Stomach (tissue), 9 donors: ENCODE measurements around the gene TNS1. TPM values are rescaled to one million over a fixed set of nuclear protein-coding genes. Genes with fewer than 3 reads are reported as not detected.

Source experiments
- DNase-seq, 2 donors: peaks; one replicate each; pipeline versions ENCODE4 v3.0.0 to v3.0.0-alpha.2; 2013 to 2019
- H3K27ac ChIP-seq, 5 donors: fragments of 200-600 bp in 4 of 5; sonication (generic) in 4 of 5; one replicate each; pipeline ENCODE4 v1.5.1; 2013 to 2019; ENCODE audit warnings: mild to moderate bottlenecking in 1 of 5, moderate library complexity in 1 of 5
- H3K27me3 ChIP-seq, 3 donors: fragments of 200-600 bp; sonication (generic); one replicate each; pipeline ENCODE4 v1.5.1; 2017 to 2019; ENCODE audit warnings: mixed run types in 1 of 3
- H3K36me3 ChIP-seq, 4 donors: fragments of 200-600 bp; sonication (generic); 1 replicate in 3 of 4; 2 replicates in 1 of 4; pipeline ENCODE4 v1.5.1; 2016 to 2019
- H3K4me1 ChIP-seq, 4 donors: fragments of 200-600 bp; sonication (generic); one replicate each; pipeline ENCODE4 v1.5.1; 2016 to 2019
- H3K4me3 ChIP-seq, 4 donors: fragments of 200-600 bp; sonication (generic) in 3 of 4; one replicate each; pipeline ENCODE4 v1.5.1; 2016 to 2019; ENCODE audit warnings: mild to moderate bottlenecking in 1 of 4
- H3K9me3 ChIP-seq, 4 donors: fragments of 200-600 bp; sonication (generic); one replicate each; pipeline ENCODE4 v1.5.1; 2016 to 2019
- EP300 ChIP-seq: sonication (generic); formaldehyde crosslinking; IDR thresholded peaks from one replicate; pipeline ENCODE4 v1.6.1; 2017; ENCODE audit warnings: antibody characterized with exemption
- POLR2A ChIP-seq, 4 donors: fragments of 450-650 bp; IDR thresholded peaks; one replicate each; pipeline ENCODE4 v1.6.1; 2016; ENCODE audit warnings: antibody characterized with exemption in 4 of 4, control low read depth in 2 of 4, mild to moderate bottlenecking in 1 of 4, moderate library complexity in 1 of 4
- POLR2AphosphoS5 ChIP-seq, 3 donors: sonication (generic); formaldehyde crosslinking; IDR thresholded peaks; one replicate each; pipeline ENCODE4 v1.6.1; 2016; ENCODE audit warnings: antibody characterized with exemption in 3 of 3
- WGBS, 5 donors: extraction: QIAGEN DNeasy Blood & Tissue Kit in 3 of 5; methylation state at CpG; one replicate each; pipeline versions ENCODE4 v1.1.5 to v1.1.7; 2013 to 2018; 5-methylcytosine and 5-hydroxymethylcytosine counted together
- intact Hi-C: fragments of 100-400 bp; cut with DNase I; formaldehyde crosslinking; loops from one replicate; pipeline ENCODE4 v1.15.1; 2023; ENCODE audit warnings: low total_unique reads
- polyA plus RNA-seq, 3 donors: library from polyadenylated mRNA; stranded (reverse); fragments of 200-250 nt; gene quantifications; one replicate each; pipeline ENCODE4 v1.2.3, GENCODE V29; 2013
- total RNA-seq, 5 donors: library from RNA; depleted of rRNA; stranded (reverse); fragments of >200 nt; gene quantifications; one replicate each; pipeline versions ENCODE4 v1.1.0 to v1.2.3, GENCODE V29; 2014 to 2016
- TF ChIP-seq, protein P1 (sequence below), 7 experiments: fragments of 450-650 bp in 4 of 7; fragments of 200-600 bp in 3 of 7; sonication (generic) in 3 of 7; IDR thresholded peaks; one replicate each; pipeline ENCODE4 v1.5.1; 2016 to 2019; ENCODE audit warnings: antibody characterized with exemption in 7 of 7, control low read depth in 2 of 7, mild to moderate bottlenecking in 1 of 7
- donor health status: healthy with polysubstance abuse.
- donor health status: Bipolar disorder and iron deficiency.
- donor health status: healthy.

Gene TNS1
- total and polyA plus RNA-seq, 8 donors: 18.5 to 682 (median 160) TPM

DNA sequence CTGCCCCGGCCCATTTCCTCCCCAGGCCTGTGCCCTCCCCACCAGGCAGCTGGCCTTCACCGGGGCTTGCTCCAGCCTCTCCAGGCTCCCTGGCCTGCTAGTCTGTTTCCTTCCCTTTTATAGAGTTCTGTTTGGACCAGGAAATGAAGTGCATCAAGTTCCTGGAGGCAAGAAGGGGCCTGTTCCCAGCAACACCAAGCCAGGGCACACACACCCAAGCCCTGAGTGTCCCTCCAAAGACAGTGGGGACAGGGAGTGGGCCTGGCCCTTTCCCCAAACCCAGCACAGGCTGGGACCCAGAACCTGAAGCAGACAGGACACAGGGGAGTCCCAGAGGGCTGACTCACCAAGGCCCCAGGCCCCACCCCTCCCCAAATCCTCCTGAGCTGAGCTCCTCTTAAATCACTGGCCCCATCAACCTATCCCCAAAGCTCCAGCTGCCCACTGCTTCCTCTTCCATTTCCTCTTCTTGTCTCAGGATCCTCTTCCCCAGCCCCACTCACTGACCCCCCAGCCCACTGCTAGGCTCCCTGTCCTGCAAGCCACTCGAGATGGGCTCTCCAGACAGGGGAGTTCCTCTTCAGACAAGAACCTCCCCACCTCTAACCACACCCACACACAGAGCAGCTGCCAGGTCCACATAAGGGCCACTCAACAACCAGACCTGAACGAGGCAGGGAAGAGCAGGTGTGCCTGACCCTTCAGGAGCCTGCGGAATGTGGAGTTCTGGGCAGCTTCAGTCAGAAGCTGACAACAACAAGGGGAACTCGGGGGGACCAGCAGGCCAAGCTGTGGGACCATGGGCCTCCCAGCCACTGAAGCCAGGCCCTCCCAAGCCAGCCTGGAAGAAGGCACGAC, 74.2 kb downstream of the TNS1 start:
- TF ChIP-seq POLR2AphosphoS5 (IDR thresholded peaks at IDR 0.05): peak; percentile 10 to 41 (median 24)
- no peak for TF ChIP-seq POLR2A (IDR thresholded peaks at IDR 0.05)
- TF ChIP-seq EP300: no peak
- no peak for DNase-seq
- Histone ChIP-seq H3K27me3 (no peaks in the 10 kb centered on the region), H3K4me3 (no peak overlapping the region), H3K27ac (peak overlapping the region; percentile 44 to 92 (median 92)), H3K9me3 (no peaks in the 10 kb centered on the region), H3K36me3 (no peaks in the 10 kb centered on the region), H3K4me1 (peaks cover 46 to 95% (median 83%) of the 10 kb centered on the region in 4 donors)
- 42 to 63% (median 52%) methylated on average over 6 to 7 of the region's 7 CpGs for WGBS, 5 donors
- intact Hi-C loops: no loop called here

DNA sequence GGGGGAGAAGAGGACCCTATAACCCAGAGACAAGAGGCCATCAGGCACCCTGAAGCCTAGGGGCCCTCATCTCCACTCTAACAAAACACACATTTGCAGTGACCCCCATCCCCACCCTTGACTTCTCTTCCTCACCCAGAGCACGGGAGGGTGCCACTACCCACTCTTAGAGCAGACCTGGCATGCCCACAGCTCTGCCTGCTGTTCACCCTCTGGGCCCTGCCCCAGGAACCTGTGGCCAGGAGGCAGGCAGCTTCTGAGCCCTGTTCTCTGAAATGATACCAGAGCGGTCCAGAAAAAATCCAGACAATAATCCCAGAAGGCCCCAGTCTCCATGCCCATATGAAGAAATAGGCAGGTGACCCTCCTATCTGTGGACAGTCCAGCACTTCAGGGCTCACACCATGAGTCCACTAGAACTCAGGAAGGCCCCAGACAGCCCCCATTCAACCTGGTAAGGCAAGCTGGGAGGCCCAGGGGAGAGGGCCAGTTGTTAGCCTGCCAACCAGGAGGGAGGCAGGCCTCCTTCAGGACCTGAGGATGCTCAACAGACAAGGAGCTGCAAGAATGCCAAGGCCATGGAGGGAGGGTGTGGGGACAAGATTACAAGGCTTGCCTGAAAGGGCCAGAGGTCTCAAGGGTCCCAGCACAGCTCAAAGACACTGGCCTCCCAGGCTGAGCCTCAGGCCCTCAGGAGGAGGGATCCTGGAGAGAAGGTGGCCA, 75.0 kb downstream of the TNS1 start:
- intact Hi-C loops: no loop called here
- TF ChIP-seq, protein P1, sequence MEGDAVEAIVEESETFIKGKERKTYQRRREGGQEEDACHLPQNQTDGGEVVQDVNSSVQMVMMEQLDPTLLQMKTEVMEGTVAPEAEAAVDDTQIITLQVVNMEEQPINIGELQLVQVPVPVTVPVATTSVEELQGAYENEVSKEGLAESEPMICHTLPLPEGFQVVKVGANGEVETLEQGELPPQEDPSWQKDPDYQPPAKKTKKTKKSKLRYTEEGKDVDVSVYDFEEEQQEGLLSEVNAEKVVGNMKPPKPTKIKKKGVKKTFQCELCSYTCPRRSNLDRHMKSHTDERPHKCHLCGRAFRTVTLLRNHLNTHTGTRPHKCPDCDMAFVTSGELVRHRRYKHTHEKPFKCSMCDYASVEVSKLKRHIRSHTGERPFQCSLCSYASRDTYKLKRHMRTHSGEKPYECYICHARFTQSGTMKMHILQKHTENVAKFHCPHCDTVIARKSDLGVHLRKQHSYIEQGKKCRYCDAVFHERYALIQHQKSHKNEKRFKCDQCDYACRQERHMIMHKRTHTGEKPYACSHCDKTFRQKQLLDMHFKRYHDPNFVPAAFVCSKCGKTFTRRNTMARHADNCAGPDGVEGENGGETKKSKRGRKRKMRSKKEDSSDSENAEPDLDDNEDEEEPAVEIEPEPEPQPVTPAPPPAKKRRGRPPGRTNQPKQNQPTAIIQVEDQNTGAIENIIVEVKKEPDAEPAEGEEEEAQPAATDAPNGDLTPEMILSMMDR (IDR thresholded peaks at IDR 0.05): no peak
- TF ChIP-seq POLR2A (IDR thresholded peaks at IDR 0.05): no peak
- TF ChIP-seq POLR2AphosphoS5 (IDR thresholded peaks at IDR 0.05): no peak
- TF ChIP-seq EP300: no peak
- H3K4me3 ChIP-seq: no peak overlapping the region
- peak overlapping the region; percentile 50 to 92 (median 92) for H3K27ac ChIP-seq
- H3K4me1 ChIP-seq: peaks cover 43 to 95% (median 84%) of the 10 kb centered on the region in 4 donors
- WGBS, 5 donors: 56 to 85% (median 72%) methylated on average over 1 to 2 of the region's 2 CpGs
- no peaks in the 10 kb centered on the region for H3K27me3 ChIP-seq
- H3K36me3 ChIP-seq: no peaks in the 10 kb centered on the region
- H3K9me3 ChIP-seq: no peaks in the 10 kb centered on the region
- DNase-seq: no peak

DNA sequence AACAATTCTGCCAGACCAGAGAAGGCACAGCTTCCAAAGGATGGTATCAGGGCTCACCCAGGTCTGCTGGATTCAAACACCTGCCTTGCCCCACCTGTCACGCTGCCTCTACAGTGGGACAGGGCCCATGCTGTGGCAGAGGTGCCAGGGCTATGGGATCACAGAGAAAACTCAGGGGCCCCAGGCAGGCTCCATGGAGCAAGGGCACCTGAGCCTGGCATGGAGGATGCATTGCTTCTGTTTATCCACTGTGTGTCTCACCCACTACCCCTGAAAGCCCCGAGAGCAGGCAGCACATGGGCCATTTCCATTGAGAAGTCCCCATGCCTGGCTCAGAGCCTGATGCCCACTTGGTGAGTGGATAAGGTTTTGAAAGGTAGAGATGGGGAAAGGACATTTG, 76.0 kb downstream of the TNS1 start:
- TF ChIP-seq EP300 (no peak), POLR2A (IDR thresholded peaks at IDR 0.05) (no peak), POLR2AphosphoS5 (IDR thresholded peaks at IDR 0.05) (no peak)
- TF ChIP-seq, protein P1 (IDR thresholded peaks at IDR 0.05): no peak
- intact Hi-C loops: no loop called here
- no peak for DNase-seq
- 76 to 91% (median 86%) methylated on average over 1 to 2 of the region's 2 CpGs for WGBS, 5 donors
- Histone ChIP-seq H3K9me3 (no peaks in the 10 kb centered on the region), H3K4me3 (no peak overlapping the region), H3K27me3 (no peaks in the 10 kb centered on the region), H3K4me1 (peaks cover 53 to 95% (median 87%) of the 10 kb centered on the region in 4 donors), H3K27ac (peak overlapping the region in 4 of 5 donors; percentile 88 to 92 (median 92)), H3K36me3 (no peaks in the 10 kb centered on the region)

DNA sequence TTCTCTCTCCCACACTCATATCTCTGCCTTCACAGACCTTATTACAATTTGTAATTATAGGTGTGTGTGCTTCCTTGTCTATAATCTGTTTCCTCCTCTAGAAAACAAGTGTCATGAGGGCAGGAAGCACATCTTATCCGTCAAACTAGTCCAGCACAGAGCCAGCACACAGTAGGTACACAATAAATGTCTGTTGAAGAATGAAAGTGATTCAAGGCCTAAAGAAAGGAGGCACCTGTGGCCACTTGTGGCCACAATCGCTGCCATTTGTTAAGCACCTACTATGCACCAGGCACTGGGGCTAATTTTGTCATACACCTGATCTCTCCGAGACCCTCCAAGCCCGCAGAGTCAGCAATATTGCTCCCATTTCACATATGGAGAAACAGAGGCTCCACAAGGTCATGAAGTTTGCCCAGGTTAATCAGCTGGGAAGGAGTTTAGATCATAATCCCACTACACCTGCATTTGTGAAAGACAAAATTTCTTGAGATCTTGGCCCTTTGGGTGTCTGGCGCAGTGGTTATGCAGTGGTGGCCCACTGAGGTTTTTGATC, 78.4 kb downstream of the TNS1 start:
- whole genome bisulfite sequencing, 5 donors: 65 to 93% (median 78%) methylated on average over 5 of the region's 5 CpGs
- H3K36me3 ChIP-seq: peaks cover 0 to 4% (median 0%) of the 10 kb centered on the region in 4 donors
- no peaks in the 10 kb centered on the region for H3K27me3 ChIP-seq
- H3K27ac ChIP-seq: peak overlapping the region in 4 of 5 donors; percentile 88 to 92 (median 92)
- intact Hi-C loops: no loop called here
- DNase-seq: no peak
- H3K9me3 ChIP-seq: no peaks in the 10 kb centered on the region
- TF ChIP-seq EP300: no peak
- no peak for TF ChIP-seq POLR2A (IDR thresholded peaks at IDR 0.05)
- TF ChIP-seq, protein P1 (IDR thresholded peaks at IDR 0.05): no peak
- TF ChIP-seq POLR2AphosphoS5 (IDR thresholded peaks at IDR 0.05): no peak
- no peak overlapping the region for H3K4me3 ChIP-seq
- H3K4me1 ChIP-seq: peaks cover 56 to 99% (median 89%) of the 10 kb centered on the region in 4 donors
